Fibroblast of peridontal ligament (primary cell): Measurements from ENCODE around the gene GRK3.
"Not testable (repeated sequence)": the region's sequence is repeated elsewhere in the genome, so short reads cannot be mapped to it uniquely, and the experiment has no call there.

Experiments used
- DNase-seq: peaks from one replicate; pipeline ENCODE4 v3.0.0-alpha.2; 2010; ENCODE audit errors: extremely low read depth

Gene GRK3

GRCh38 chr22:25551396-25551795, 13.1 kb upstream of the GRK3 start:
- peak; percentile 42 for DNase-seq

- peak; percentile 56 for DNase-seq
Observed at GRCh38 chr22:25552405-25552804, 12.1 kb upstream of the GRK3 start.

- DNase-seq, result no peak
Observed at GRCh38 chr22:25553131-25553530, 11.3 kb upstream of the GRK3 start.

GRCh38 chr22:25554238-25554671, 10.2 kb upstream of the GRK3 start:
- no peak for DNase-seq

GRCh38 chr22:25554689-25555088, 9.8 kb upstream of the GRK3 start:
- DNase-seq, result no peak

GRCh38 chr22:25555586-25555985, 8.9 kb upstream of the GRK3 start:
- DNase-seq, result no peak

- DNase-seq, result no peak
Observed at GRCh38 chr22:25557218-25557617, 7.3 kb upstream of the GRK3 start.

GRCh38 chr22:25558341-25558740, 6.1 kb upstream of the GRK3 start:
- DNase-seq, result no peak

- DNase-seq, result not testable (repeated sequence)
Observed at GRCh38 chr22:25559910-25560309, 4.6 kb upstream of the GRK3 start.

GRCh38 chr22:25561182-25561581, 3.3 kb upstream of the GRK3 start:
- not testable (repeated sequence) for DNase-seq

- not testable (repeated sequence) for DNase-seq
Observed at GRCh38 chr22:25561927-25562326, 2.5 kb upstream of the GRK3 start.

- DNase-seq, result not testable (repeated sequence)
Observed at GRCh38 chr22:25562966-25563760, 1.3 kb upstream of the GRK3 start.

- DNase-seq, result no peak
Observed at GRCh38 chr22:25563761-25564319, 635 bp upstream of the GRK3 start.

- DNase-seq, result no peak
Observed at GRCh38 chr22:25564979-25565677, 653 bp downstream of the GRK3 start.

GRCh38 chr22:25566186-25566897, 1.9 kb downstream of the GRK3 start:
- DNase-seq, result no peak

GRCh38 chr22:25566898-25567235, 2.4 kb downstream of the GRK3 start:
- no peak for DNase-seq

- DNase-seq, result no peak
Observed at GRCh38 chr22:25567251-25567675, 2.8 kb downstream of the GRK3 start.

- not testable (repeated sequence) for DNase-seq
Observed at GRCh38 chr22:25568066-25568465, 3.6 kb downstream of the GRK3 start.

- no peak for DNase-seq
Observed at GRCh38 chr22:25569361-25569760, 4.9 kb downstream of the GRK3 start.

- DNase-seq, result no peak
Observed at GRCh38 chr22:25569983-25570382, 5.5 kb downstream of the GRK3 start.

GRCh38 chr22:25570486-25570885, 6.0 kb downstream of the GRK3 start:
- no peak for DNase-seq
